Caco-2 (cell line): Measurements from ENCODE around the gene SLC2A13. TPM values are rescaled to one million over a fixed set of nuclear protein-coding genes. Genes with fewer than 3 reads are reported as not detected.
"Not testable (repeated sequence)": the region's sequence is repeated elsewhere in the genome, so short reads cannot be mapped to it uniquely, and the experiment has no call there.

ENCODE experiments used
- BruUV-seq: library from RNA; stranded (reverse); fragments of 400-500 nt; replicated peaks from 2 replicates; lab custom pipeline; 2021; lab: Mats Ljungman, UMichigan
- CTCF ChIA-PET: fragments of 300-600 bp; sonication (Branson Sonifier 250); formaldehyde crosslinking; loops from one replicate; lab custom pipeline; 2022; ENCODE audit warnings: antibody characterized with exemption; lab: Charles Lee
- POLR2A ChIA-PET: fragments of 300-600 bp; sonication (Branson Sonifier 250); formaldehyde crosslinking; loops from one replicate; lab custom pipeline; 2022; ENCODE audit warnings: antibody characterized with exemption; lab: Charles Lee
- DNase-seq, 2 experiments: peaks; one replicate each; pipeline versions ENCODE4 v3.0.0 to v3.0.0-alpha.2; 2020 to 2022
- H3K27me3 ChIP-seq: replicated peaks from 2 replicates; pipeline ENCODE4 v1.6.0; 2011; ENCODE audit warnings: low read length; ENCODE audit not compliant: control insufficient read depth, insufficient read depth
- H3K36me3 ChIP-seq: 2 replicates; pipeline ENCODE4 v1.5.1; 2011; ENCODE audit warnings: low read length; ENCODE audit not compliant: control insufficient read depth, insufficient read depth
- H3K4me1 ChIP-seq: fragments of 250-450 bp; sonication (Bioruptor Pico); 2 replicates; pipeline ENCODE4 v1.5.1; 2020; ENCODE audit warnings: mild to moderate bottlenecking
- H3K4me3 ChIP-seq: 2 replicates; pipeline ENCODE4 v1.5.1; 2011; ENCODE audit warnings: low read depth, mild to moderate bottlenecking, control low read depth, low read length
- H3K9me3 ChIP-seq: fragments of 250-450 bp; sonication (Bioruptor Pico); 2 replicates; pipeline ENCODE4 v1.5.1; 2020; ENCODE audit warnings: mild to moderate bottlenecking, moderate library complexity
- H3K27ac Mint-ChIP-seq: one replicate; pipeline ENCODE4 v1.8.0; 2022; ENCODE audit warnings: mixed read lengths; ENCODE audit not compliant: unreplicated experiment
- H3K27me3 Mint-ChIP-seq: one replicate; pipeline ENCODE4 v1.8.0; 2022; ENCODE audit warnings: mixed read lengths; ENCODE audit not compliant: insufficient read depth, unreplicated experiment
- H3K36me3 Mint-ChIP-seq: one replicate; pipeline ENCODE4 v1.8.0; 2022; ENCODE audit warnings: mild to moderate bottlenecking, mixed read lengths; ENCODE audit not compliant: insufficient read depth, unreplicated experiment
- H3K4me1 Mint-ChIP-seq: one replicate; pipeline ENCODE4 v1.8.0; 2022; ENCODE audit warnings: low read depth, mixed read lengths; ENCODE audit not compliant: unreplicated experiment
- H3K4me3 Mint-ChIP-seq: one replicate; pipeline ENCODE4 v1.8.0; 2022; ENCODE audit warnings: mild to moderate bottlenecking, moderate library complexity, mixed read lengths; ENCODE audit not compliant: unreplicated experiment
- H3K9me3 Mint-ChIP-seq: one replicate; pipeline ENCODE4 v1.8.0; 2022; ENCODE audit warnings: mixed read lengths; ENCODE audit not compliant: unreplicated experiment
- CTCF ChIP-seq, 2 experiments: fragments of 200-600 bp in 1 of 2; IDR thresholded peaks; 1 replicate in 1 of 2; 2 replicates in 1 of 2; pipeline versions ENCODE4 v1.5.1 to v1.8.0; 2011 to 2022; ENCODE audit warnings: antibody characterized with exemption in 1 of 2, control low read depth in 1 of 2, inconsistent platforms in 1 of 2, low read depth in 1 of 2, low read length in 1 of 2, mild to moderate bottlenecking in 1 of 2, moderate library complexity in 1 of 2; ENCODE audit not compliant: insufficient read depth in 1 of 2, severe bottlenecking in 1 of 2, unreplicated experiment in 1 of 2
- intact Hi-C: fragments of 100-400 bp; cut with micrococcal nuclease; formaldehyde crosslinking; loops from one replicate; pipeline ENCODE4 v1.10.0; 2022; ENCODE audit not compliant: unreplicated experiment
- total RNA-seq: library from RNA; stranded (reverse); gene quantifications from 2 replicates; pipeline ENCODE4 v1.2.3, GENCODE V29; 2022

SLC2A13 gene
- total RNA-seq, 1 experiment from 2014 or later: 3.0 TPM

- no peaks in the 10 kb centered on the region for H3K9me3 Mint-ChIP-seq
- Histone ChIP-seq H3K27me3 (no peaks in the 10 kb centered on the region), H3K36me3 (no peaks in the 10 kb centered on the region), H3K4me1 (no peaks in the 10 kb centered on the region), H3K4me3 (no peak overlapping the region), H3K9me3 (no peaks in the 10 kb centered on the region)
- no peak for TF ChIP-seq CTCF (IDR thresholded peaks at IDR 0.05; ENCODE audit: insufficient read depth in 1 of 2, low read depth in 1 of 2, low read length in 1 of 2, severe bottlenecking in 1 of 2, unreplicated experiment in 1 of 2)
- no TSS peak for BruUV-seq
- ChIA-PET POLR2A (no interaction called here), CTCF (interaction anchor here (1.7 kb wide), 1 partner anchor 22 kb away, joined by 5 read pairs; no protein-coding TSS in a partner anchor)
- intact Hi-C loops: no loop called here
- H3K36me3 Mint-ChIP-seq: no peaks in the 10 kb centered on the region
- no peak for DNase-seq
- no peak overlapping the region for H3K4me3 Mint-ChIP-seq
- peaks cover 7% of the 10 kb centered on the region for H3K4me1 Mint-ChIP-seq
- H3K27me3 Mint-ChIP-seq: no peaks in the 10 kb centered on the region
- H3K27ac Mint-ChIP-seq: no peak overlapping the region
Observed at GRCh38 chr12:40033242-40033630, 72.6 kb downstream of the SLC2A13 start.

GRCh38 chr12:40032433-40033241 is 73.2 kb downstream of the SLC2A13 start:
- POLR2A ChIA-PET: no interaction called here
- H3K4me3 Mint-ChIP-seq: no peak overlapping the region
- intact Hi-C loops: loop anchor here (1.0 kb wide), 1 partner anchor 75 kb away; no protein-coding TSS in a partner anchor

GRCh38 chr12:40031965-40032364 is 73.9 kb downstream of the SLC2A13 start:
- Histone ChIP-seq H3K4me3 (no peak overlapping the region), H3K9me3 (no peaks in the 10 kb centered on the region), H3K4me1 (no peaks in the 10 kb centered on the region), H3K36me3 (no peaks in the 10 kb centered on the region), H3K27me3 (no peaks in the 10 kb centered on the region)
- Mint-ChIP-seq H3K4me1 (peaks cover 7% of the 10 kb centered on the region), H3K27ac (no peak overlapping the region), H3K4me3 (no peak overlapping the region), H3K9me3 (no peaks in the 10 kb centered on the region), H3K36me3 (no peaks in the 10 kb centered on the region), H3K27me3 (no peaks in the 10 kb centered on the region)
- no peak for DNase-seq
- no TSS peak for BruUV-seq
- intact Hi-C loops: loop anchor here (1.0 kb wide), 1 partner anchor 75 kb away; no protein-coding TSS in a partner anchor
- CTCF ChIA-PET: interaction anchor here (1.7 kb wide), 1 partner anchor 21 kb away, joined by 5 read pairs; no protein-coding TSS in a partner anchor
- TF ChIP-seq CTCF (IDR thresholded peaks at IDR 0.05; ENCODE audit: insufficient read depth in 1 of 2, low read depth in 1 of 2, low read length in 1 of 2, severe bottlenecking in 1 of 2, unreplicated experiment in 1 of 2): no peak
- POLR2A ChIA-PET: no interaction called here

More at GRCh38 chr12:40032433-40033241, 73.2 kb downstream of the SLC2A13 start:
- H3K27me3 Mint-ChIP-seq: no peaks in the 10 kb centered on the region
- H3K9me3 ChIP-seq: no peaks in the 10 kb centered on the region
- H3K4me1 Mint-ChIP-seq: peaks cover 7% of the 10 kb centered on the region
- CTCF ChIA-PET: interaction anchor here (1.7 kb wide), 1 partner anchor 21 kb away, joined by 5 read pairs; no protein-coding TSS in a partner anchor
- H3K36me3 Mint-ChIP-seq: no peaks in the 10 kb centered on the region
- H3K4me3 ChIP-seq: no peak overlapping the region
- no peak for TF ChIP-seq CTCF (IDR thresholded peaks at IDR 0.05; ENCODE audit: insufficient read depth in 1 of 2, low read depth in 1 of 2, low read length in 1 of 2, severe bottlenecking in 1 of 2, unreplicated experiment in 1 of 2)
- H3K4me1 ChIP-seq: no peaks in the 10 kb centered on the region
- no peaks in the 10 kb centered on the region for H3K36me3 ChIP-seq
- no peaks in the 10 kb centered on the region for H3K9me3 Mint-ChIP-seq
- no TSS peak for BruUV-seq
- no peaks in the 10 kb centered on the region for H3K27me3 ChIP-seq
- peak; percentile 13 to 39 for DNase-seq
- H3K27ac Mint-ChIP-seq: peak overlapping the region; percentile 8

GRCh38 chr12:40030970-40031369 is 74.9 kb downstream of the SLC2A13 start:
- BruUV-seq, DNase-seq, H3K4me3 ChIP-seq, H3K27me3 ChIP-seq, intact Hi-C loops, H3K9me3 Mint-ChIP-seq, H3K36me3 Mint-ChIP-seq, H3K36me3 ChIP-seq, H3K4me3 Mint-ChIP-seq, H3K4me1 ChIP-seq, CTCF ChIA-PET, H3K9me3 ChIP-seq, H3K4me1 Mint-ChIP-seq, POLR2A ChIA-PET, H3K27me3 Mint-ChIP-seq, H3K27ac Mint-ChIP-seq: not testable (repeated sequence)
